Astrocyte (in vitro differentiated cells and primary cell): Measurements from ENCODE around the gene USP32. TPM values are rescaled to one million over a fixed set of nuclear protein-coding genes. Genes with fewer than 3 reads are reported as not detected.
"Not testable (repeated sequence)": the region's sequence is repeated elsewhere in the genome, so short reads cannot be mapped to it uniquely, and the experiment has no call there.

Experiments
- DNase-seq: peaks from one replicate; pipeline ENCODE4 v3.0.0-alpha.2; 2010; ENCODE audit warnings: low read depth
- FAIRE-seq: peaks from 2 replicates; lab custom pipeline; 2011; peaks lifted over from hg19 to GRCh38; lab: Jason Lieb, UNC
- H2AFZ ChIP-seq: 2 replicates; pipeline ENCODE4 v1.6.0; 2012; ENCODE audit warnings: low read depth, low read length, inconsistent platforms
- H3K27ac ChIP-seq: 2 replicates; pipeline ENCODE4 v1.5.1; 2011; ENCODE audit warnings: low read depth, low read length, inconsistent platforms
- H3K27me3 ChIP-seq: 2 replicates; pipeline ENCODE4 v1.6.0; 2011; ENCODE audit warnings: low read length, inconsistent platforms; ENCODE audit not compliant: insufficient read depth
- H3K36me3 ChIP-seq: 2 replicates; pipeline ENCODE4 v1.5.1; 2011; ENCODE audit warnings: low read length, inconsistent platforms; ENCODE audit not compliant: insufficient read depth
- H3K4me1 ChIP-seq: 2 replicates; pipeline ENCODE4 v1.5.1; 2011; ENCODE audit warnings: low read length, inconsistent platforms; ENCODE audit not compliant: insufficient read depth
- H3K4me2 ChIP-seq: 2 replicates; pipeline ENCODE4 v1.6.0; 2012; ENCODE audit warnings: low read length, inconsistent platforms
- H3K4me3 ChIP-seq: 2 replicates; pipeline ENCODE4 v1.5.1; 2011; ENCODE audit warnings: low read depth, mild to moderate bottlenecking, low read length, inconsistent platforms; ENCODE audit not compliant: insufficient read depth
- H3K79me2 ChIP-seq: 2 replicates; pipeline ENCODE4 v1.6.0; 2012; ENCODE audit warnings: mild to moderate bottlenecking, low read length, inconsistent platforms; ENCODE audit not compliant: insufficient read depth
- H3K9ac ChIP-seq: 2 replicates; pipeline ENCODE4 v1.6.0; 2012; ENCODE audit warnings: mild to moderate bottlenecking, low read length, inconsistent platforms
- H3K9me3 ChIP-seq: 2 replicates; pipeline ENCODE4 v1.5.1; 2012; ENCODE audit warnings: low read depth, mild to moderate bottlenecking, low read length, inconsistent platforms; ENCODE audit not compliant: insufficient read depth
- H4K20me1 ChIP-seq: 2 replicates; pipeline ENCODE4 v1.6.0; 2012; ENCODE audit warnings: low read length, inconsistent platforms; ENCODE audit not compliant: insufficient read depth
- H3K27ac Mint-ChIP-seq: one replicate; pipeline ENCODE4 v1.8.0; 2021; ENCODE audit warnings: mild to moderate bottlenecking, mixed read lengths; ENCODE audit not compliant: unreplicated experiment
- H3K27me3 Mint-ChIP-seq: one replicate; pipeline ENCODE4 v1.8.0; 2021; ENCODE audit warnings: low read depth, mixed read lengths; ENCODE audit not compliant: unreplicated experiment
- H3K36me3 Mint-ChIP-seq: one replicate; pipeline ENCODE4 v1.8.0; 2021; ENCODE audit warnings: low read depth, mixed read lengths; ENCODE audit not compliant: unreplicated experiment
- H3K4me1 Mint-ChIP-seq: one replicate; pipeline ENCODE4 v1.8.0; 2021; ENCODE audit warnings: low read depth, mixed read lengths; ENCODE audit not compliant: unreplicated experiment
- H3K4me3 Mint-ChIP-seq: one replicate; pipeline ENCODE4 v1.8.0; 2021; ENCODE audit warnings: mild to moderate bottlenecking, moderate library complexity, mixed read lengths; ENCODE audit not compliant: unreplicated experiment
- H3K9me3 Mint-ChIP-seq: one replicate; pipeline ENCODE4 v1.8.0; 2021; ENCODE audit warnings: mild to moderate bottlenecking, mixed read lengths; ENCODE audit not compliant: unreplicated experiment
- EZH2 ChIP-seq: IDR thresholded peaks from 2 replicates; pipeline ENCODE4 v1.6.1; 2012; ENCODE audit warnings: mild to moderate bottlenecking, low read length, inconsistent platforms; ENCODE audit not compliant: insufficient read depth
- total RNA-seq: library from RNA; stranded (reverse); gene quantifications from 2 replicates; pipeline ENCODE4 v1.2.1, GENCODE V29; 2021
- TF ChIP-seq, protein P1 (sequence below): IDR thresholded peaks from 2 replicates; pipeline ENCODE4 v1.5.1; 2011; ENCODE audit warnings: low read depth, mild to moderate bottlenecking, inconsistent platforms, low read length, moderate library complexity; ENCODE audit not compliant: insufficient read depth

USP32 gene
- total RNA-seq, 1 donor from 2014 or later = 40.2 TPM

DNA sequence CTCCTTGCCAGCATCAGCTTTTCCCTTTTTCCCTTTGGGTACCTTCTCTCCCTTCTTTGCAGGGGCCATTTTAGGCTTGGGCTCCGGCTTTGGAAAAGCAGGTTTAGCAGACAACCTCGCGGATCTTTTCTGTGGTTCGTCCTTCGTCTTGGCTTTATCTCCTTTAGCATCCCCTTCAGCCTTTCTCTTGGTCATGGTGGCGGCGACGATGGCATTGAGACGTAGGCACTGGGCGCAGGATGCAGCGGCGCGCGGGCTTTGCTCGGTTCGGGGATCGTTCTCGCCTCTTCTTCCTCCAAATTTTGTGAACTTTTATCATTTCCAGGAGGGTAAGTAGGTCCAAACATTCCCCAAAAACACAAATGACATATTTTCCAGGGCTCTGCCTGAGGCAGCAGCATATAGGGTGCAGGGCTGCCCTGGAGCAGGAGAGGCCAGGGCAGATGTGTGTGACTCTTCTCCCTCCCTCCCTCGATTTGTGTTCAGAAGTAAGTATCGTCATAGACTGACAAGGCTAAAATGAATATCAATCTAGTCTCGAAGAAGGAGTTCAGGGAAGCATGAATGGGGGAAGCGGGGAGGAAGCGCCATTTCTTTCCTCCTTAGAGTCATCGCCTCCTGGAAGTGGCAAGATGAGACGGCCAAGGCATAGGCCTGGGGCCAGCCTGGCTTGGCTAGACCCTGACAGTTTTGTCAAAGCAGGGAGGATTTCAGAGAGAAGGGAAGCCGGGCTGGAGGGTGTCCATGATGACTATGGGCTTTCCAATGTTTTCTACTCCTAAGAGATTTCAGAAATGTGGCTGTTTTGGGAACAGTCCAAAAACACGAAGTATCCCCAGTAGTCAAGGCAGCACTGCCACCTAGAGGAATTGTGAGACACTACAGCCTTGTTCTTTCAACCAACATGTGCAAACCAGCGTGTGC is 43.6 kb upstream of the USP32 start:
- peak overlapping the region; percentile 61 for H3K4me2 ChIP-seq
- peaks cover 4% of the 10 kb centered on the region for H3K27me3 Mint-ChIP-seq
- peaks cover 4% of the 10 kb centered on the region for H3K36me3 Mint-ChIP-seq
- H3K9me3 Mint-ChIP-seq = peaks cover 11% of the 10 kb centered on the region
- H3K4me3 ChIP-seq = no peak overlapping the region
- H3K79me2 ChIP-seq = no peaks in the 10 kb centered on the region
- peak overlapping the region; percentile 4 for H3K4me3 Mint-ChIP-seq
- H3K27ac ChIP-seq = no peak overlapping the region
- no peaks in the 10 kb centered on the region for H3K9me3 ChIP-seq
- TF ChIP-seq, protein P1, sequence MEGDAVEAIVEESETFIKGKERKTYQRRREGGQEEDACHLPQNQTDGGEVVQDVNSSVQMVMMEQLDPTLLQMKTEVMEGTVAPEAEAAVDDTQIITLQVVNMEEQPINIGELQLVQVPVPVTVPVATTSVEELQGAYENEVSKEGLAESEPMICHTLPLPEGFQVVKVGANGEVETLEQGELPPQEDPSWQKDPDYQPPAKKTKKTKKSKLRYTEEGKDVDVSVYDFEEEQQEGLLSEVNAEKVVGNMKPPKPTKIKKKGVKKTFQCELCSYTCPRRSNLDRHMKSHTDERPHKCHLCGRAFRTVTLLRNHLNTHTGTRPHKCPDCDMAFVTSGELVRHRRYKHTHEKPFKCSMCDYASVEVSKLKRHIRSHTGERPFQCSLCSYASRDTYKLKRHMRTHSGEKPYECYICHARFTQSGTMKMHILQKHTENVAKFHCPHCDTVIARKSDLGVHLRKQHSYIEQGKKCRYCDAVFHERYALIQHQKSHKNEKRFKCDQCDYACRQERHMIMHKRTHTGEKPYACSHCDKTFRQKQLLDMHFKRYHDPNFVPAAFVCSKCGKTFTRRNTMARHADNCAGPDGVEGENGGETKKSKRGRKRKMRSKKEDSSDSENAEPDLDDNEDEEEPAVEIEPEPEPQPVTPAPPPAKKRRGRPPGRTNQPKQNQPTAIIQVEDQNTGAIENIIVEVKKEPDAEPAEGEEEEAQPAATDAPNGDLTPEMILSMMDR = peak; percentile 97
- no peak for TF ChIP-seq EZH2
- H3K4me1 ChIP-seq = peaks cover 4% of the 10 kb centered on the region
- H2AFZ ChIP-seq = peak overlapping the region; percentile 85
- H3K36me3 ChIP-seq = no peaks in the 10 kb centered on the region
- H4K20me1 ChIP-seq = no peaks in the 10 kb centered on the region
- peaks cover 2% of the 10 kb centered on the region for H3K4me1 Mint-ChIP-seq
- H3K9ac ChIP-seq = peak overlapping the region; percentile 46
- no peaks in the 10 kb centered on the region for H3K27me3 ChIP-seq
- FAIRE-seq (peak; percentile 75), DNase-seq (peak; percentile 68)
- H3K27ac Mint-ChIP-seq = no peak overlapping the region

- not testable (repeated sequence) for H3K4me3 ChIP-seq, H3K27me3 ChIP-seq, H3K4me3 Mint-ChIP-seq, H4K20me1 ChIP-seq, DNase-seq, H3K27ac Mint-ChIP-seq, H3K9me3 ChIP-seq, H3K4me2 ChIP-seq, H3K27ac ChIP-seq, H2AFZ ChIP-seq, H3K79me2 ChIP-seq, H3K4me1 Mint-ChIP-seq, FAIRE-seq, H3K27me3 Mint-ChIP-seq, H3K36me3 Mint-ChIP-seq, H3K36me3 ChIP-seq, H3K4me1 ChIP-seq, H3K9ac ChIP-seq
- H3K9me3 Mint-ChIP-seq = peaks cover 11% of the 10 kb centered on the region
Measured at GRCh38 chr17:60433021-60433997, 41.4 kb upstream of the USP32 start.

- not testable (repeated sequence) for H2AFZ ChIP-seq, FAIRE-seq, H3K36me3 ChIP-seq, H3K9ac ChIP-seq, H3K27me3 ChIP-seq, H3K4me3 ChIP-seq, H3K4me3 Mint-ChIP-seq, H3K79me2 ChIP-seq, H3K4me2 ChIP-seq, DNase-seq, H3K4me1 ChIP-seq, H3K9me3 ChIP-seq, H4K20me1 ChIP-seq, H3K4me1 Mint-ChIP-seq, H3K36me3 Mint-ChIP-seq, H3K27ac Mint-ChIP-seq, H3K27ac ChIP-seq
- Mint-ChIP-seq H3K9me3 (peaks cover 11% of the 10 kb centered on the region), H3K27me3 (peaks cover 17% of the 10 kb centered on the region)
Measured at GRCh38 chr17:60430561-60430960, 38.6 kb upstream of the USP32 start.

DNA sequence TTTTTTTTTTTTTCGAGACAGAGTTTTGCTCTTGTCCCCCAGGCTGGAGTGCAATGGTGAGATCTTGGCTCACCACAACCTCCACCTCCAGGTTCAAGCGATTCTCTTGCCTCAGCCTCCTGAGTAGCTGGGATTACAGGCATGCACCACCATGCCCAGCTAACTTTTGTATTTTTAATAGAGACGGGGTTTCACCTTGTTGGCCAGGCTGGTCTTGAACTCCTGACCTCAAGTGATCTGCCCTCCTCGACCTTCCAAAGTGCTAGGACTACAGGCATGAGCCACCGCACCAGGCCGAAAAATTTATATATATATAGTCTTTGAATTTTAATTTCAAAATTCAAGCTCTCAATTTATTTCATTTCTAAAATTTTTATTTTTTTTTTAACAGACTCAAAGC is 36.6 kb upstream of the USP32 start:
- not testable (repeated sequence) for H3K79me2 ChIP-seq, H4K20me1 ChIP-seq, H3K4me1 ChIP-seq, H2AFZ ChIP-seq, H3K4me1 Mint-ChIP-seq, H3K4me2 ChIP-seq, H3K4me3 ChIP-seq, H3K9me3 ChIP-seq, H3K4me3 Mint-ChIP-seq, H3K27ac Mint-ChIP-seq, DNase-seq, FAIRE-seq, H3K36me3 ChIP-seq, H3K27ac ChIP-seq, H3K27me3 ChIP-seq, H3K36me3 Mint-ChIP-seq, H3K9ac ChIP-seq
- peaks cover 11% of the 10 kb centered on the region for H3K9me3 Mint-ChIP-seq
- H3K27me3 Mint-ChIP-seq = peaks cover 22% of the 10 kb centered on the region
